ENCODE results near the gene NF2.

DNA sequence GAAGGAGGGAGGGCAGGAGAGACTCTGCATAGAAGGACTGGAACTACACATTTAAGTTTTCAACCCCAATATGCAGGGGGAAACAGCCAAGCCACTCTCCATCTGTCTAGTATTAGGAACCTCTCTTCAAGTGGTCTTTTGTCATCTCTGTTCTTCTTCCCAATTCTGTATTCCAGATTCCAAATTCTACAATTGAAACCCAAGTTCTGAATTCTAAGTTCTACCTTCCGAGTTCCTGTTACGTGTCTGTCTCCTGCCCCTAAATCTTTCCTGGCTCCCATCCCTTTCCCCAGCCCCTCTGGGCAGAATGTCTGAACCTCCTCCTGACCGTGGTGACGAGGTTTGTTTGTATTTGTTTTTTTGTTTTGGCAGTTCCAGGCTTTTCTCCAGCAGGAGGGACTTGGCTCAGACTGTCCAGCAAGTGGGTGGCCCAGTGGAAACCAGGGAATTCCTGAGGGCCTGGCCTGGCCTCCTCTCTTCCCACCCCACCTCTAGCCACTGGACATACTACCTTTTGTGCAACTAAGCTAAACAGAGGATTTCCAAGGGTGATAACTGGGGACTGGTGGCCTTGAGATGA, 48.3 kb upstream of the NF2 start:
- TF ChIP-seq, protein P1, sequence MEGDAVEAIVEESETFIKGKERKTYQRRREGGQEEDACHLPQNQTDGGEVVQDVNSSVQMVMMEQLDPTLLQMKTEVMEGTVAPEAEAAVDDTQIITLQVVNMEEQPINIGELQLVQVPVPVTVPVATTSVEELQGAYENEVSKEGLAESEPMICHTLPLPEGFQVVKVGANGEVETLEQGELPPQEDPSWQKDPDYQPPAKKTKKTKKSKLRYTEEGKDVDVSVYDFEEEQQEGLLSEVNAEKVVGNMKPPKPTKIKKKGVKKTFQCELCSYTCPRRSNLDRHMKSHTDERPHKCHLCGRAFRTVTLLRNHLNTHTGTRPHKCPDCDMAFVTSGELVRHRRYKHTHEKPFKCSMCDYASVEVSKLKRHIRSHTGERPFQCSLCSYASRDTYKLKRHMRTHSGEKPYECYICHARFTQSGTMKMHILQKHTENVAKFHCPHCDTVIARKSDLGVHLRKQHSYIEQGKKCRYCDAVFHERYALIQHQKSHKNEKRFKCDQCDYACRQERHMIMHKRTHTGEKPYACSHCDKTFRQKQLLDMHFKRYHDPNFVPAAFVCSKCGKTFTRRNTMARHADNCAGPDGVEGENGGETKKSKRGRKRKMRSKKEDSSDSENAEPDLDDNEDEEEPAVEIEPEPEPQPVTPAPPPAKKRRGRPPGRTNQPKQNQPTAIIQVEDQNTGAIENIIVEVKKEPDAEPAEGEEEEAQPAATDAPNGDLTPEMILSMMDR (conservative IDR thresholded peaks at IDR 0.05; ENCODE audit: low read length) = no peak
- TF ChIP-seq EZH2phosphoT487 (IDR thresholded peaks at IDR 0.05; ENCODE audit: borderline replicate concordance) = no peak
